Stimulated activated CD4-positive, alpha-beta T cell treated with anti-CD3 and anti-CD28 coated beads, Interleukin-2, amount 100 ng/mL, for 24 hours (primary cell): ENCODE data around the gene RELT.
"Not testable (repeated sequence)": the region's sequence is repeated elsewhere in the genome, so short reads cannot be mapped to it uniquely, and the experiment has no call there.

Experiments
- DNase-seq, 2 donors: peaks; one replicate each; pipeline ENCODE4 v3.0.0-alpha.2; 2020

The RELT gene

DNA sequence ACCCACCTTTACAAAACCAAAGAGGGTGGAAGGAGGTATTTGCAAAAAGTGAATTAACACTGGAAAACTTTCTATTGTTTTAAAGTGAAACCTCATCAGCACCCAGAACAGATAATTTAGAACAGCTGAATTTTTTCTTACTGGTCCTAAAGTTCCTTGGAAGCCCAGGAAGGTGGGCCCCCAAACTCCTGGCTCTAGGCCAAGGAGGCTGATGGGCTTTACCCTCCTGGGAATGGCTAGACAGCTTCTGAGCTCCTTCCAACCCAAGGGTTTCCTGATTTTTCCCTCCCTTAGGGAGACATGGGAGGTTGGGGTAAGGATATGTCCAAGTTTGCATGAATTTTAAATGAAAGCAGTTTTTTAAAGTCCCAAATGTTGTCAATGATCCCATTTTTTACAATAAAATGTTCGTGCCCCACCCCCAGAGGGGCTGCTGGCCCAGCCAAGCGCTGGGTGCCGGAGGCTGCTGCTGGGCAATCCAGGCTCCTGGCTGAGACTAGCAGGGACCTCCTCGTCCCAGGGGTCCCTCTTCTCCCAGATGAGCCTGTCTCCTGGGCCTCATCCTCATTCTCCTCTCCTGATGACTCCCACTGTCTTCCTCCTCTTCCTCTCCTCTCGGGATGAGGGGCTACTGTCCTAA lies 28.4 kb downstream of the RELT start:
- DNase-seq: no peak

DNA sequence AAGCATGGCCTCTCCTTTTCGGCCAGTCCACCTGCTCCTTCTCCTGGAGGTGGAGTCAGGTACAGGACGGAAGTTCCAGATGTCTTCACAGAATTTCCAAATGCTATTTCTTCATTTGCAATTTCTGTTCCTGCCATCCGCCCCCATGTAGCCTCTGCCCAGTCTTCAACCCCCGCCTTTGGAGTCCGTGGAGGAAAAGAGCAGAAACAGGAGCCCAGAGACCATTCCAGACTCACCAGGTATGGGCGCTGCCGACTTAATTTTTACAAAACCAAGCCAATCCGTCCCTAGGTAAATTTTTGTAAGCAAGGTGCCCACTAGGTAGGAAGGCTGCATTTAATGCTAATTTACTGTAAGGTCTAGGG lies 28.9 kb downstream of the RELT start:
- no peak for DNase-seq

DNA sequence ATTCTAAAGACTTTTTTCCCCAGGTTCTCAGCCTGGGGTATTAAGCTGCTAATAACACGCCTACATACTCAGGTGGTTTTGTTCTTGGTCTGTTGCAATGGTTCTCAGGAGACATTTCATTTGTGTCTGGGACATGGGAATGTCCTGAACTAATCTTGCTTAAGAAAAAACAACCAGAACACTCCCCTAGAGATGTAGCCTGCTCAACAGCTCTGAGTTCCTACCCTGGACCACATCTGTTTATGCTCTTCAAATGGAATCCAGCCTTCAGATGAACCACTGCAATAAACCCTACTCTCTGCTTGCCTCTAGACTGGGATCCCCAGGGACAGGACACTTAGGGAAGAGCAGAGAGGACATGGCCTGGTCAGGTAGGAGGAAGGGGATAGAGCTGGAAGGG lies 29.9 kb downstream of the RELT start:
- DNase-seq: no peak

DNA sequence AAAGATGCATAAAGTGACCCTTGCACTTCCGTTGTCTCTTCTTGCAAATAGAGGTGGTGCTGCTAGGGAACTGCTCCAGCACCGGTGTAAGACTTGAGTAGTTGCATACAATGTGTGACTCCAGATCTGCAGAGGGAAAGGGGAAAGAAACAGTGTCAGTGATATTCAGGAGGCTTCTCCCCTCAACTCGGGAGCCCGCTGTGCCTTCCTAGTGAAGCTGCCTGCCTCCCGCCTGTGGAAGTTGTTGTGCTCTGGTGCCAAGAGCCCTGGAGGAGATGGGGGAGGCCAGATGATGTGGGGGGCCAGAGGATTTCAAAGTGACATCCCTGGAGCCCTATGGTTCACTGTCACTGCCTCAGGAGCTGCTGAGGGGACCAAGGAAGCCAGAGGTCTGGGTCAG lies 30.4 kb downstream of the RELT start:
- DNase-seq: no peak

DNA sequence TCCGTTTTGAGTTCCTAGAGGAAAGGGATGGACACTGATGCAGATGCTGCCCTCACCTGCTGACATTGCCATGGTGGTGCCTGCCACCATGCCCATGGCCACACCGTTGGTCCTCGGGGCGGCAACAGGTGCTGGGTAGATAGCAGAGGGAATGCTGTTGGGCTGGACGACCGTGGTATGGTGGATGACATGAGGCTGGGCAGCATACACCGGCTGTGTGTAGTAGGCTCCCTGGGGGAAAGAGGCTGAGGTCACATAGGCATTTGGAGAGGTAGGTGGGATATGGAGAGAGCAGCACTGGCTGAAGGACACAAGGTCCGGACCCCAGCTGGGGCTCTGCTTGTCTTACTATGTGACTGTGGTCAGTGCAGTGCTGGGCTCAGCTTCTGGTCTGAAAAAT lies 33.2 kb downstream of the RELT start:
- no peak for DNase-seq

DNA sequence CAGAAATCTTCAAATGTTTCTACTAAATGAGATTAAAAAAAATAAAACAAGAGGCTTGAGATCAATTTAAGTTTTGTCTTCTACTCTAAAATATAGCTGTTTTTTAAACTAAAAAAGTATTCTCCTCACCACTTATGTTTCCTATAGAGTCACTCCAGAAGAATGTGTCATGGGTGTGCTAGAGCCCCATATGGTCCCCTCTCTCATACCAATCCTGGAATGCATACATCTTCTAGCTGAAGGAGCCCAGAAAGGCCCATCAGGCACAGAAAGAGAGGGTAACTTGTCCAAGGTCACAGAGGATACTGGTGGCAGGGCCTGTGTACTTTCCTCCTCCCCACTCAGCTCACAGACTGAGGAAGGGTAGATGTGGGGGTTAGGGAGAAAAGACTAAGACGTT lies 34.4 kb downstream of the RELT start:
- no peak for DNase-seq

DNA sequence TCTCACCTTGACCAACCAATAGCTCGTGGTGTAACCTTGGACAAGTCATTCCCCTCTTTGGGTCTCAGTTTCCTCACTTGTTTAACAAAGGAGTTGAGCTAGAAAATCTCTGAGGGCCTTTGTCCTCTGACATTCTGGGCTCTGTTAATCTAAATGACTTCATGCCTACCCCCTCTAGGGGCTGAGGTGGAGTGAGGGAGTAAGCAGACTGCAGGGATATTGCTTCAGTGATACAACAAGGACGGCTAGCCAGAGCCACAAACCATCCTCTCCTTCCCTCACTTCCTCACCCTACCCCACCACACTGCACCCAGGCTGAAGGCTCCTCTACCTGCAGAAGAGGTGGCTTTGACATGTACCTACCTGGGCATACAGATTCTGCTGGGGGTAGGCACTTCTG lies 34.8 kb downstream of the RELT start:
- DNase-seq: no peak

DNA sequence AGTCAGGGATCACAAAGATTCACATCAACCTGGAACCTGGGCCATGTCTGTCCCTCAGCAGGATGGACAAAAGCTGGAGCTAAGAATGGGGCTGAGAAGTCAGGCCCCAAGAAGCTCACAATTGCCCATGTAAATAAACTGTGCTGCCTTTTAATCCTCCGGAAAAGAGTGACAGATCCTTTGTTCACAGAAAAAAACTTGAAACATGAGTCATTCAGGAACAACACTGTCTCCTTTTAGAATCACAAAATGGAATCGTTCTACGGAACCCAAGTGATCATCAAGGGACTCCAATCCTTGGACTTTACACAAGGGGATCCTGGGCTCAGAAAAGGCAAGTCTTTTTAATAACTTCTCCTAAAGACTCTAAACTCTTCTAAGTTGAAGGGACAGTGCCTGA lies 36.1 kb downstream of the RELT start:
- DNase-seq: no peak

DNA sequence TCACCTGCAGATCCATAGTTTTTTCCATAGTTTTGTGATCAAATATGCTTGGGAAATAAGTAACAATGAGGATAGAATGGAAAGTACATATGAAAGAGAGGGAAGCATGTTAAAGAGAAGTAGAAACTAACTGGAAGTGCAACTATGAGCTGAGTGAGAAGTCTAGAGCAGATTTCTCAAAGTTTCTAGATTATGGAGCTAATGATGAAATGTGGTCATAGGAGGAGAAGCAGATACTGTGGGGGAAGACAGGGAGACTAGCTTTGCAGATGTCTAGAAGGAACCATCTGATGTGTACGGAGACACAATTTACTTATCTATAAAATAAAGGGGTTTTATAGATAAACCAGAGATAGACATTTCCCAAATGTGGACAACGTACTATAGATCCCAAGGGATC lies 37.1 kb downstream of the RELT start:
- DNase-seq: no peak

DNA sequence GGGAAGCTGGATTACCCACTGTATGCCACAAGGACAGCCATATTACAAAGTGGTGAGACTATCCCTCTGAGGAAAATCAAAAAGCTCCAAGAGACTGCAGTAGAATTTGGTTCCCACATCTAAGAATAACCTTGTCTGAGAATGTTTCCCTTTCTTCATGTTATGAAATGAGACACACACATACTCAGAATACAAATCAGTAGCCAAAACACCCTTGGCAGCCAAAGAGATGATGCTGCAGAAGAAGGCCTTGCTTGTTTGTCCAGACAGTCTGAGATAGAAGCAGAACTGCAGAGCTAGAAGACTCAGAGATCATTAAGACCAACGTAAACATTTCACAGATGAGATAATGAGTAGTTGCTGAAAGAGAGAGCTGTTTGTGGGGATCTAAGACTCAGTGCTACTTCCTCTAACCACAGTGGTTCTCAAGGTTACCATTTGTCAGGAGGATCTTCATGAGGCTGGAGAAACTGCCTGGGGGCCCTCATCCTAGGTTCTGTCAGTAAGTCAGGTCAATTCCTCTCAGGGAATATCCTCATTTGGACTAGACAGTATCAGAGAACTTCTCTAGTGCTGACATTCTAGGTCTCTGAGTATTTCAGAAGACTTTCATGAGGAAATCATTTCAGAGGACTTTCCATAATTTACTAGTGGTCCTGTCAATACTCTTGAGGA lies 38.9 kb downstream of the RELT start:
- DNase-seq: no peak

DNA sequence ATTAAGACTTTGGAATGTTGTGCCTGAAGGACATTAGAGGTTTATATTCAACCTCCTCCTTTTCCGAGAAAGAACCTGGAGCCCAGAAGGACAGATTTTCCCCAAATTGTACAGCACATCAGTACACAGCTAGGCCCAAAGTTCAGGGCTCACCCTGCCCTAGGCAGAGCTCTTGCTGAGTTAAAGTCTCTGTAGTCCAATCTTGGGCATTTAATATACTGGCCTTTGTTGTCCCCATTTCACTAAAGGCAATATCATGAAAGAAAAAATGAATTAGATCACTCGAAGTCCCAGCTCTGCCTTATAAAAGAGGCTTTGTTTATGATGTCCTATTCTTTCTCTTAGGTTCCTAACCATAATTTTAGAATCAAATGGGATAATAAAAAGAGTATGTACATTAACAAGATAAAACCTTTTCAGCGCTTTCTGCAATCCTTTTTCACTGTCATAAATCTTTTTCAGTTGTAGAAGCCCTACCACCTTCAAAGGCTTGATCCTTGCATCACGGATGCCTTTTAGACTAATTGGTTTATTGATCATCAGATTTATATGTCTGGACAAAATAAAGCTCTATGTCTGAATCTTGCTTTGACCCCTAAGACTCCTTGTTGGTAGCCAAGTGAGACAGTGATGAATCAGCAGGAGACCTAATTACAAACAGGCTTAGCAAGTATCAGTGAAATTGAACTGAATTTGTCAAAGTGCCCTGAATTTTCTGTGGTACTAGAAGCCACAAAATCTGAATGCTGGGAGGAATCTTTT lies 39.8 kb downstream of the RELT start:
- DNase-seq: no peak

DNA sequence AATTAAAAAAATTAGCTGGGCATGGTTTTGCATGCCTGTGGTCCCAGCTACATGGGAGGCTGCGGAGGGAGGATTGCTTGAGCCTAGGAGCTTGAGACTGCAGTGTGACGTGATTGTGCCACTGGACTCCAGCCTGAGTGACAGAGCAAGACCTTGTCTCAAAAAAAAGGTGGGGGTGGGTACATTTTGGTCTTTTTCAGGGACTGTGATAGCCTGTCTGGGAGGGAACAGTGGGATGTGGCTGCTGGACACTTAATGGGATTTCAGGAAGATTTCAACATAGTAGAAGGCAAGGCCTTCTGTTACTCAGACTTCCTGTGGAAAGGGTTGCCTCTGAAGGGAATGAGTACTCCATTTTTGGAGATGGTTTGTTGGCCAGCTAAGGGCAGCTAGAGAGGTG lies 40.6 kb downstream of the RELT start:
- no peak for DNase-seq

DNA sequence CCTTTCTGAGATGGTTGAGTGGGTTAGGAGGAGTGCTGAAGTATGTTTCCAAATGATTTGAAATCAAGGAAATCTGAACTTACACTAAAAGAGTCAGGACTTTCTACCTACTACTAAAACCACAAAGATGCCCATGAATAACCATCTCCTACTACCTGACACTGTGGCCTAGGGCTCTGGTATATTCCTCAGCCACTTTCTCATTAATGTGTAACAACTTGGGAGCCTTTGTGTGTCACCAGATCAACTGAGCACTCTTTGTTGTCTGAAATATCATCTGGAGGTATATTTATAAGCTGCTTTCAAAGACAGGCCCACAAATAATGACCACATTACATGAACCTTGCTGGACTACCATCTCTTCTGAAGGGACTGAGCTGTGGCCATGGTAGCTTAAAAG lies 43.9 kb downstream of the RELT start:
- no peak for DNase-seq

DNA sequence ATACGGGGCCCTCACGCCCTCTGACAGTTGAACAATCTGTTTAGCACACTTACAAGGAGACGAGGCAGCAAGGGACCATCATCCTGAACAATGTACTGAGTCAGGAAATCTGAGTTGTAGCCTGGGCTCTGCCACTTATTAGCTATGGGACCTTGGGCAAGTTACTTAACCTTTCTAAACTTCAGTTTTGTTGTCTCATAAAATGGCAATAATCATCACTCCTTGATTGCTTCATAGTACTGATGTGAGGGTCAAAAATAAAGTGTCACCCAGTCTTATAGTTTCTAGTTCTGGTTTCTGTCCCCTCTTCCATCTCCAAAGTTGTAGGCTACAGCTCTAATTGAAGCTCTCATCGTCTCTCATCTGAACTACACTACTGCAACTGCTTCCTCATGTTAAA lies 46.7 kb downstream of the RELT start:
- DNase-seq: no peak

DNA sequence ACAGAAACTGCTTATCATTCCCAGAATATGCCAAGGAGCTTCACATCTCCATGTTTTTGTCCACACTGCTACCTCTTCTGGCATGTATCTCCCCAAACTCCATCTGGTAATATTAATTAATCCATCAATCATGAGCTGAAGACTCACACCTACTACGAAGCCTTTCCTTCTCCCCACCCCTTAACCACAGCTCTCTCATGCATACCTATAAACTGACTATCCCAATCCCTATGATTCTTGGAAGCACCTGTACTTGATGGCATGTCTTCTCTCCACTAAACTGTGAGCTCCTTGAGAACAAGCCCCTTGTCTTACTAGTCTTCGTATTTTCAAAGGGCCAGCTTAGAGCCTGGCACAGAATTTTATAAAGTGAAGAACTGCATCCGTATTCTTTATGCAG lies 47.3 kb downstream of the RELT start:
- no peak for DNase-seq

DNA sequence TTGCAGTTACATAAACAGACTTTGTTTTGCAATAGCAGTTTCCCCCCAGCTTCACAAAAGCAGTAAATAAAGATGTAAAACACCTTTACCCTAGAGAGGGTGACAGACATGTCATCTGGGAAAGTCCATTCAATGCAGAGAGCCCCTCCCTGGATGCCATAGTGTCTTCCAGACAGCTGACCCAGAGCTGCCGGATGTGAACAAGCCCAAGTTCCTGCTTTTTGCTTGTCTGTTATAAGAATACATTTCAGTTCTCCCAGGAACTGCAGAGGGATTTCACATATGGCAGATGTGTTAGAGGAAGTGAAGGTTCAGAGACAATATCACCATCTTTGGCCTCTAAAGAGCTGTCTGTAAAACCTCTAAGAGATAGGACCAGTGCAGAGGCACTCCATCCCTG lies 48.9 kb downstream of the RELT start:
- no peak for DNase-seq

DNA sequence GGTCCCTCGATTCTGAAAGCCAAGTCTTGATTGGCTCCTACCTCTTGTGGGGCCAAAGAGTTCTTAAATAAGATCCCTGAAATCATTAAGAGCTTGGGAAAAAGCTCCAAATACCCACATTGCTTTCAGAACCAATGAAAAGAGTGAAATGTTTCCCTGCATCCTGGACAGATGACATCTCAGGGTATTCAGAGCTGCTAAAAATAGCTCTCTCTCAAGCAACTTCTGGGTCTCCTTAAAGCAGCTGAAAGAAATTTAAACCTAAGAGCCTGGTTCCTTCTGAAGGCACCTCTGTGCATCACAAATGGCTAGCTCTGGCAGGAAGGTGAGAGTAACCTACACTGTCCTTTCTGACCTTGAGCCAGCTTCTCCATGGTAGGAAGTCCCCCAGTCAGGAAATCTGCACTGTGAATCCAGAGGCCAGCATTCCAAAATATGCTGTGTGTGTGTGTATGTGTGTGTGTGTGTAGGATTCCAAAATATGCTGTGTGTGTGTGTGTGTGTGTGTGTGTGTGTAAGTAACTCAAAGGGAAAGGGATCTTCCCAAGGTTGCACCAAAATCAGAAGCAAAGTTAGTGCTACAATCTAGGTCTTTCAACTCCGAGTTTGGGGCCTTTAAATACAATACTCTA lies 50.1 kb downstream of the RELT start:
- DNase-seq: no peak

DNA sequence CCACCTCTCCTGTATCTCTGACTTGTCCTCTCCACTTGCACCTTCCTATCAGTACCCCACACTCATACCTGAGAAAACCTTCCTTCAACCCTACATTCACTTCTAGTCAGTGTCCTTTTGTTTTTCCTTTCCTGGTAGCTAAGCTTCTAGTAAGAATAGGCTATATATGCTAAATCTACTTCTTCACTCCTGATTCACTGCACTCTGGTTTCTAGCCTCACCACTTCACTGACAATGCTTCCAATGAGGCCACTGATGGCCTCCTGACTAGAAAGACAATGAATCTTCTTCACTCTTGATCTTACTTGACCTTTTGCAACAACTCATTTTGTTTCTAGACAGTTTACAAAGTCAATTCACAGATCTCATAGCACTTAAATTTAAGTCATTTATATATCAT lies 52.0 kb downstream of the RELT start:
- no peak for DNase-seq

DNA sequence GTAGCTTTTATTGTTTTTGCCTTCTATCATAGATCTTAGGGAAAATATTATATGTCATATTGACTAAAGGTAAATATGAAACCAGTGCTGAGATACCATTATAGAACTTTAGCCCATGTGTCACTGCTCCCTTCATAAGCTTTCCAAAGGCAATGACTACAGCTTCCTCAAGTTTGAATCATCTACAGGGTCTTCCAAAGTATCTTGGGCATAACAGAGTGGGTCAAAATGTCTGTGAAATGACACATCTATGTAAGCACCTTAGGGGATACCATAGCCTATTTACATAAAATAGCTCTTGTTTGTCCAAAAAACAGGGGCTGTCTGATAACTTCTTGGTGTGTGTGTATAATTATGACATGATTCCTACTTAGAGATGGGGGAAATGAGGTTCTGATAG lies 52.5 kb downstream of the RELT start:
- no peak for DNase-seq

DNA sequence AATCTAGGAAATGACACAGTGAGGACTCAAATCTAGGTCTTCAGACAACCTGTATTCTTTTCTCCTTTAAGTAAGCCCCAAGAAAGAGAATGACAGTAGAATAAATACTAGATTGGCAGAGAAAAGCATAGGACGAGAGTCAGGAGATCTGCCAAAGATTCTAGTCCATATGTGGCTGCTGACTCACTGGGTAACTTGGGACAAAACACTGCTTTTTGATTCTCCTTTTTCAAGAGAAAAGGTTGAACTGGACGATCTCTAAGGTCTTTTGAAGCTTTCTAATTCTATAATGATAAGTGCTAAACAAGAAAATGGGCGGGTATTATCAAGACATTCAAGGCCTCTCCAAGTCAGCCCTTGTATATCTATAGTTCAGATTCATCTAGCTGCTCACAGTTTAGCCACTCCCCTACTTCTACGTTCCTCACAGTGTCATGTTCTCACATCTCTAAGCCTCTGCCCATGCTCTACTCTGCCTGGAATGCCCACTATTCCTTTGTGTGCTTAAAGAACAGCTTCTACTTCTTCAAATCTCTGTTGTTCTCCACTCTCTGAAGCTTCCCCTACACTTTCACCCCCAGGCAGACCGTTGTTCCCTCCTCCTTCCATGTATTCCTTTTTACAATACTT lies 53.0 kb downstream of the RELT start:
- no peak for DNase-seq

DNA sequence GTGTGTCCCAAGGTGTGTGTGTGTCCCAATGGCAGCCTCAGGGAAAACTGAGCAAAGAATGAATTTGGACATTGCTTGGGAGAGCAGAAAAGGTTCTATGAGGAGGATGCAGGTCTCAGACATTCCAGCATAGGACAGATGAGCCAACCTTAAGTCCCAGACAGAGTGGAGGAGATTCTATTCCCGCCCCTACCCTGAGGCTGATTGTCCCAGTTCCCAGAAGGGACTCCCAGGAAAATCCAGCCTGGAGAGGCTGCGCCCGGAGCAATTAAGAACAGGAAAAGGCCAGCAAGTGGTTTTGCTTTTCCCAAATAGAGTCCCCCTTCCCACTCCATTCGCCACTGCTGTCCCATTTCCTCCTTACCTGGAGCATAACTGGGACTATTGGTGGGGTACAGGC lies 54.1 kb downstream of the RELT start:
- no peak for DNase-seq

DNA sequence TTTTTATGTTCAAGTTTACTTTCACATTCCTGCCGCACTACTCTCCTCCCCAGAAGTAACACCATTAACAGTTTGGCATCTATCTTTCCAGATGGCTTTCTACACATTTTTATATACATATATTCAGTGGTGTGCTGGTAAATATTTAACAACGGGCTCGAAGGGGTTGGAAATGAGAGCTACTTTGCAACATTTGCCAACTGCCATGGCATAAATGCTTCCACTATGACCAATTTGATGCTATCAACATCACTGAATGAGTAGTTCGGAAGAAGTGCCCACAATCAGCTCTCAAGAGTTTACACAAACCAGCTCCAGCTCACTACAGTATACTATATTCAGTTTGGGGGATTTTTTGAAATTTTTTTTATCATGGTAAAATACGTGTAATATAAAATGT lies 55.2 kb downstream of the RELT start:
- DNase-seq: no peak

DNA sequence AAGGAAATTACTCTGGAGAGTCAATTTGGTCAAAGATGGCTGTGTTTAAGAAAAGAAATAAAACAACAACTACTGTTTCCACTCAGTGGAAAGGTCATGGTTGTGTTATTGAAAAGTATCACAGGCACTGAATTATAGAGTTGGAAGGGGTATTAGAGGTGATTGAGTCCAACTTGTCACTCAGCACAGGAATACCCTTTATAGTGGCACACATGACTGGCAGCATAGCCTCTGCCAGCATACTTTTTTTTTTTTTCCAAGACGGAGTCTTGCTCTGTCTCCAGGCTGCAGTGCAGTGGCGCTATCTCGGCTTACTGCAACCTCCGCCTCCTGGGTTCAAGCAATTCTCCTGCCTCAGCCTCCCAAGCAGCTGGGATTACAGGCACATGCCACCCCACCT lies 60.7 kb downstream of the RELT start:
- DNase-seq: not testable (repeated sequence)
